ENCODE results near the gene SEMA4D. TPM values are rescaled to one million over a fixed set of nuclear protein-coding genes. Genes with fewer than 3 reads are reported as not detected.

SEMA4D gene
- total and polyA plus RNA-seq, 2 of the 13 experiments (the other 11 are each of a cell fraction or from before 2014, with no cell fraction given) = 0.13 to 0.16 TPM

DNA sequence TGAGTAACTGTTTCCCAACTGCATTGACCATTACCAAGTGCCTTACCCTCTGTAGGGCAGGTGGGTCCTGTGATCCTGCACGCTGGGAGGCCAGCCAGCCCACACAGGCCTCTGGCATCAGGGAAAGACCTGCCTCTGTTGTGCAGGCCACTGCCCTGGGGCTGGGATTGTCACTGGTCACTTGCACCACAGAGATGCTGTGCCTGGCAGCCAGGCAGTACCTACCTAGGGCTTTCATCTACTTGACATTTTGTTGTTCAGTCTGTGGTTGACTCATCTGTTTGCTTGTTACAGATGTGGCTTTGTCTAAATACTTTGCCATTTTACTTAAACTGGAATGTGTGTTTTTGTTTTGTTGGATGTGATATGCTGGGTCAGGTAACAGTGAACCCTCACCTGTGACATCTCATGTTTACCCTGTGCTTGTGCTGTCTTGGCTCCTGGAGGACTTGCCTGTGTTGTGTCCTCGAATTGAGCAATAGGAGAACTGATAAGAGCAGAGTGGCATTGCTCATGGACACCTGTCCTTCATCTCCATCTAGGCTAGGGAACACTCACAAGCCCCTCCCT lies 146.8 kb downstream of the SEMA4D start (continued):
- TF ChIP-seq HMGXB3 (CRISPR knock-in tag; IDR thresholded peaks at IDR 0.05; ENCODE audit: borderline replicate concordance) = 0 out of 2 replicates have a peak, but pooled peaks have one; percentile 40
- no peak; the same call in 1 of the 2 replicates for TF ChIP-seq POGZ (CRISPR knock-in tag; IDR thresholded peaks at IDR 0.05)
- TF ChIP-seq CREM (IDR thresholded peaks at IDR 0.05) = peak; percentile 70
- no peak for TF ChIP-seq CREM (CRISPR knock-in tag; IDR thresholded peaks at IDR 0.05)
- TF ChIP-seq ZBTB21 (CRISPR knock-in tag; IDR thresholded peaks at IDR 0.05) = peak; percentile 48; the same call in 1 of the 2 replicates
- peak; percentile 93; the same call in 1 of the 2 replicates for TF ChIP-seq FOXK1 (CRISPR knock-in tag; IDR thresholded peaks at IDR 0.05; ENCODE audit: borderline replicate concordance, low read depth)
- TF ChIP-seq HDAC2 (CRISPR knock-in tag; IDR thresholded peaks at IDR 0.05) = peak; percentile 92
- TF ChIP-seq ETV5 (CRISPR knock-in tag; IDR thresholded peaks at IDR 0.05; ENCODE audit: borderline replicate concordance) = peak; percentile 64; the same call in 1 of the 2 replicates
- TF ChIP-seq ZNF562 (CRISPR knock-in tag; IDR thresholded peaks at IDR 0.05; ENCODE audit: borderline replicate concordance) = no peak
- TF ChIP-seq TSC22D2 (CRISPR knock-in tag; IDR thresholded peaks at IDR 0.05; ENCODE audit: borderline replicate concordance) = no peak
- TF ChIP-seq ZNF12 (CRISPR knock-in tag; IDR thresholded peaks at IDR 0.05) = peak; percentile 61; the same call in 1 of the 2 replicates
- peak in 1 of 2 experiments; percentile 14; a peak in 1 of 4 replicates for TF ChIP-seq MAFK (conservative IDR thresholded peaks at IDR 0.05 in 1 of 2, IDR thresholded peaks at IDR 0.05 in 1 of 2; ENCODE audit: low read length in 2 of 2)
- no peak for TF ChIP-seq NONO (IDR thresholded peaks at IDR 0.05)
- TF ChIP-seq NONO (CRISPR knock-in tag; conservative IDR thresholded peaks at IDR 0.05) = peak; percentile 71
- TF ChIP-seq NAIF1 (CRISPR knock-in tag; IDR thresholded peaks at IDR 0.05; ENCODE audit: borderline replicate concordance) = no peak
- no peak for TF ChIP-seq ZNF382 (CRISPR knock-in tag; IDR thresholded peaks at IDR 0.05; ENCODE audit: borderline replicate concordance)
- TF ChIP-seq ZNF503 (CRISPR knock-in tag; IDR thresholded peaks at IDR 0.05) = peak; percentile 65
- TF ChIP-seq, protein P1, sequence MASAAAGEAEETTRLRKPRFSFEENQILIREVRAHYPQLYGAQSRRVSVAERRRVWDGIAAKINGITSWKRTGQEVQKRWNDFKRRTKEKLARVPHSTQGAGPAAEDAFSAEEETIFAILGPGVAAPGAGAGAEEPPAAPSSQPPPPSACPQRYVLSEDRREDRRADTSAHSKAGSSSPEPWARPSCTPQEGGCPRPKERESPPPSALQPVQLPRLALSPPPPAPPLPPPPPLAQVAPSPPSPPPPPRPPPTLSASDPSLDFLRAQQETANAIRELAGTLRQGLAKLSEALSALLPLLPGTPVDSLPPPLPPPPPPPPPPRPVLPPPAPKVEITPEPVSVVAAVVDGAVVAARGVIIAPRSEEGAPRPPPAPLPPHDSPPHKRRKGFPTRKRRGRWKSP (CRISPR knock-in tag; IDR thresholded peaks at IDR 0.05) = peak; percentile 51; the same call in 1 of the 2 replicates
- TF ChIP-seq NKX3-1 (CRISPR knock-in tag; IDR thresholded peaks at IDR 0.05) = no peak
- TF ChIP-seq GATA4 (IDR thresholded peaks at IDR 0.05; ENCODE audit: borderline replicate concordance, low read depth) = peak; percentile 91; the same call in 1 of the 2 replicates
- TF ChIP-seq JUN (CRISPR knock-in tag; IDR thresholded peaks at IDR 0.05) = peak; percentile 85; the same call in 1 of the 2 replicates
- no peak for TF ChIP-seq ZNF225 (CRISPR knock-in tag; IDR thresholded peaks at IDR 0.05)
